ENCODE results near the gene SOCS3. TPM values are rescaled to one million over a fixed set of nuclear protein-coding genes. Genes with fewer than 3 reads are reported as not detected.
"Not testable (repeated sequence)": the region's sequence is repeated elsewhere in the genome, so short reads cannot be mapped to it uniquely, and the experiment has no call there.

SOCS3 gene
- total RNA-seq, 6 donors from 2014 or later, result 67.1 to 173 (median 114) TPM

- Histone ChIP-seq H3K36me3 (no peaks in the 10 kb centered on the region), H3K4me1 (peaks cover 44 to 55% (median 49%) of the 10 kb centered on the region in 4 donors), H3K9me3 (no peaks in the 10 kb centered on the region), H3K27me3 (no peaks in the 10 kb centered on the region), H3K4me3 (peak overlapping the region in 1 of 4 donors; percentile 9), H3K27ac (peak overlapping the region; percentile 80 to 88 (median 85))
- WGBS, 2 donors, result 74 to 84% methylated on average over 18 of the region's 22 CpGs
- TF ChIP-seq, protein P1, sequence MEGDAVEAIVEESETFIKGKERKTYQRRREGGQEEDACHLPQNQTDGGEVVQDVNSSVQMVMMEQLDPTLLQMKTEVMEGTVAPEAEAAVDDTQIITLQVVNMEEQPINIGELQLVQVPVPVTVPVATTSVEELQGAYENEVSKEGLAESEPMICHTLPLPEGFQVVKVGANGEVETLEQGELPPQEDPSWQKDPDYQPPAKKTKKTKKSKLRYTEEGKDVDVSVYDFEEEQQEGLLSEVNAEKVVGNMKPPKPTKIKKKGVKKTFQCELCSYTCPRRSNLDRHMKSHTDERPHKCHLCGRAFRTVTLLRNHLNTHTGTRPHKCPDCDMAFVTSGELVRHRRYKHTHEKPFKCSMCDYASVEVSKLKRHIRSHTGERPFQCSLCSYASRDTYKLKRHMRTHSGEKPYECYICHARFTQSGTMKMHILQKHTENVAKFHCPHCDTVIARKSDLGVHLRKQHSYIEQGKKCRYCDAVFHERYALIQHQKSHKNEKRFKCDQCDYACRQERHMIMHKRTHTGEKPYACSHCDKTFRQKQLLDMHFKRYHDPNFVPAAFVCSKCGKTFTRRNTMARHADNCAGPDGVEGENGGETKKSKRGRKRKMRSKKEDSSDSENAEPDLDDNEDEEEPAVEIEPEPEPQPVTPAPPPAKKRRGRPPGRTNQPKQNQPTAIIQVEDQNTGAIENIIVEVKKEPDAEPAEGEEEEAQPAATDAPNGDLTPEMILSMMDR (IDR thresholded peaks at IDR 0.05), result no peak
- TF ChIP-seq POLR2AphosphoS5 (IDR thresholded peaks at IDR 0.05) (no peak), POLR2A (IDR thresholded peaks at IDR 0.05) (no peak), EP300 (IDR thresholded peaks at IDR 0.05) (no peak)
- ATAC-seq (ENCODE audit: low FRiP score in 2 of 2) (no peak), DNase-seq (no peak)
Observed at GRCh38 chr17:78316115-78316866, 43.6 kb downstream of the SOCS3 start.

DNA sequence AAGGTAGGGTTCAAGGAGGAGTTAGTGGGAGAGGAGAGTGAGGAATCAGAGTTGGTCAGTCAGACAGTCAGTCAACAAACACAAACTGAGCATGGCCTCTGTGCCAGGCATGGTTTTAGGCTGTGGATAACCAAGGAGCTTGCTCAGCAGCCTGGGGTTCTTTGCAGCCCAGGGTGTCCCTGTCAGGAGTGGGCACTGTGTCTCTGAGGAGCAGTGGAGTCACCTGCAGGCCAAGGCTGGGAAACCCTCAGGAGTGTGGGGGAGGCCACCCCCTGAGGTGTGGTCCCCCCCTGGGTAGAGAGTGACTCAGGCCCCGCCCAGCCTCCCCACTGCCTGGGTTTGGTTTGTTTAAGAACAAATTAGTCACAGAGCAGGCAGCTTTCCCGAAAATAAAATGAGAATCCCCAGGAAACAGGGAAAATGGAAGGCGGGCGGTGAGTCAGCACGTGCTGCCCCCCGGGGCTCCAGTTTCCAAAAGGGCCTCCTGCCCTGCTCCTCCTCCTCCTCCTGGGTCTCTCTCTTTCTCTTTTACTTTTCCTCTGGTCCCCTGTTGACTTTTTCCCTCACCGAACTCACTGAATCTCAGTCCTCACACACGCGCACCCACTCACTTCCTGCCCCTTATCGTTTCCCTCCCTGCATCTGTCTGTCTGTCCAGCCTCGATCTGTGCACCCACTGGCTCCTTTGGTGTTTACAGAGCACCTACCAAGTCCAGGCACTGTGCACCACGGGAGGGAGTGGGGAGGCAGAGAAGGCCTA is 44.3 kb downstream of the SOCS3 start:
- H3K27me3 ChIP-seq, result no peaks in the 10 kb centered on the region
- H3K4me1 ChIP-seq, result peaks cover 44 to 55% (median 49%) of the 10 kb centered on the region in 4 donors
- no peaks in the 10 kb centered on the region for H3K9me3 ChIP-seq
- H3K4me3 ChIP-seq, result peak overlapping the region in 1 of 4 donors; percentile 9
- DNase-seq (peak in 1 of 2 donors; percentile 89), ATAC-seq (ENCODE audit: low FRiP score in 2 of 2) (peak; percentile 76 to 84)
- 14 to 21% methylated on average over 10 to 12 of the region's 12 CpGs for WGBS, 2 donors
- H3K36me3 ChIP-seq, result no peaks in the 10 kb centered on the region
- H3K27ac ChIP-seq, result peak overlapping the region; percentile 80 to 88 (median 85)
- TF ChIP-seq EP300 (IDR thresholded peaks at IDR 0.05) (peak; percentile 35 to 88 (median 68)), POLR2A (IDR thresholded peaks at IDR 0.05) (no peak), POLR2AphosphoS5 (IDR thresholded peaks at IDR 0.05) (peak; percentile 50 to 84)
- TF ChIP-seq, protein P1 (IDR thresholded peaks at IDR 0.05), result peak in 1 of 6 experiments; percentile 27

- Histone ChIP-seq H3K4me3 (peak overlapping the region in 1 of 4 donors; percentile 52), H3K27me3 (no peaks in the 10 kb centered on the region), H3K9me3 (no peaks in the 10 kb centered on the region), H3K36me3 (no peaks in the 10 kb centered on the region), H3K27ac (peak overlapping the region; percentile 80 to 88 (median 85)), H3K4me1 (peaks cover 44 to 55% (median 49%) of the 10 kb centered on the region in 4 donors)
- DNase-seq, result no peak
- WGBS, 2 donors, result 76 to 95% methylated on average over 12 of the region's 12 CpGs
- TF ChIP-seq, protein P1 (IDR thresholded peaks at IDR 0.05), result peak in 1 of 6 experiments; percentile 18
- no peak for TF ChIP-seq POLR2A (IDR thresholded peaks at IDR 0.05)
- ATAC-seq (ENCODE audit: low FRiP score in 2 of 2), result no peak
Observed at GRCh38 chr17:78314683-78315354, 45.1 kb downstream of the SOCS3 start.

GRCh38 chr17:78313735-78314648 is 45.9 kb downstream of the SOCS3 start:
- Histone ChIP-seq H3K36me3 (no peaks in the 10 kb centered on the region), H3K4me3 (peak overlapping the region; percentile 13 to 57 (median 48)), H3K4me1 (peaks cover 44 to 55% (median 49%) of the 10 kb centered on the region in 4 donors), H3K27ac (peak overlapping the region; percentile 80 to 88 (median 85)), H3K9me3 (no peaks in the 10 kb centered on the region), H3K27me3 (no peaks in the 10 kb centered on the region)
- TF ChIP-seq EP300 (IDR thresholded peaks at IDR 0.05) (peak in 3 of 4 donors; percentile 5 to 97 (median 78)), POLR2A (IDR thresholded peaks at IDR 0.05) (peak in 1 of 4 donors; percentile 77), POLR2AphosphoS5 (IDR thresholded peaks at IDR 0.05) (peak; percentile 92 to 94)
- TF ChIP-seq, protein P1 (IDR thresholded peaks at IDR 0.05), result peak in 2 of 6 experiments; percentile 20 to 22
- ATAC-seq (ENCODE audit: low FRiP score in 2 of 2) (peak; percentile 68 to 75), DNase-seq (peak; percentile 92 to 96)
- 5 to 8% methylated on average over 24 to 75 of the region's 80 CpGs for WGBS, 2 donors

DNA sequence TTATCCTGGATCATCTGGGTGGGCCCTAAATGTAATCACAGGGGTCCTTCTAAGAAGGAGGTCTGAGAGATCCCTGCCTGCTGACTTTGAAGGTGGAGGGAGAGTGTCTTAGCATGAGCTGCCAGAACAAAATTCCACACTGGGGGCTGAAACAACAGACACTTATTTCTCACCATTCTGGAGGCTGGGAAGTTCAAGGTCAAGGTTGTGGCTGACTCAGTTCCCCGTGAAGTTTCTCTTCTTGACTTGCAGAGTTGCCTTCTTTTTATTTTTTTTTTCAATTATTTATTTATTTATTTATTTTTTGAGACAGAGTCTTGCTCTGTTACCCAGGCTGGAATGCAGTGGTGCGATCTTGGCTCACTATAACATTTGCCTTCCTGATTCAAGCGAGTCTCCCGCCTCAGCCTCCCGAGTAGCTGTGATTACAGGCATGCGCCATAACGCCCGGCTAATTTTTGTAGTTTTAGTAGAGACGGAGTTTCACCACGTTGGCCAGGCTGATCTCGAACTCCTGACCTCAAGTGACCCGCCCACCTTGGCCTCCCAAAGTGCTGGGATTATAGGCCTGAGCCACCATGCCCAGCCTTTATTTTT is 50.1 kb downstream of the SOCS3 start:
- WGBS, 2 donors, result 87 to 93% methylated on average over 12 of the region's 12 CpGs
- not testable (repeated sequence) for H3K27me3 ChIP-seq; DNase-seq; H3K36me3 ChIP-seq; H3K4me3 ChIP-seq; H3K27ac ChIP-seq; H3K9me3 ChIP-seq; ATAC-seq (ENCODE audit: low FRiP score in 2 of 2)
- H3K4me1 ChIP-seq, result peaks cover 11 to 18% (median 15%) of the 10 kb centered on the region in 4 donors
